ENCODE data around the gene CYYR1. TPM values are rescaled to one million over a fixed set of nuclear protein-coding genes. Genes with fewer than 3 reads are reported as not detected.

The CYYR1 gene
- total and polyA plus RNA-seq, 2 donors (not counting 3 experiments of a cell fraction or from before 2014, with no cell fraction given): 13.2 to 25.7 TPM

- H2AFZ ChIP-seq (ENCODE audit: low read depth, low read length): no peak overlapping the region
- H3K9ac ChIP-seq (replicated peaks; ENCODE audit: extremely low read depth, insufficient read depth, low read length): no peak overlapping the region
- H3K4me2 ChIP-seq (ENCODE audit: insufficient read depth, low read length): no peak overlapping the region
- no peaks in the 10 kb centered on the region for H3K79me2 ChIP-seq (ENCODE audit: control insufficient read depth, insufficient read depth, low read length)
- CTCF ChIA-PET: no interaction called here
- no peak for FAIRE-seq
- H3K9me3 ChIP-seq (replicated peaks; ENCODE audit: control insufficient read depth, insufficient read depth, low read length): no peaks in the 10 kb centered on the region
- no peak for DNase-seq (ENCODE audit: low read depth, low spot score)
- H3K9me1 ChIP-seq (replicated peaks; ENCODE audit: control insufficient read depth, extremely low read depth, insufficient read depth, low read length): no peaks in the 10 kb centered on the region
- no peaks in the 10 kb centered on the region for H3K27me3 ChIP-seq (ENCODE audit: control insufficient read depth in 2 of 2, insufficient read depth in 2 of 2, low read length in 2 of 2)
- H3K4me3 ChIP-seq (replicated peaks in 1 of 3; ENCODE audit: insufficient read depth in 1 of 3, low read depth in 1 of 3, low read length in 3 of 3): no peak overlapping the region
- intact Hi-C loops (cut with micrococcal nuclease) (no loop called here), dilution Hi-C loops (cut with MboI; ENCODE audit: extremely low pct_ligation_motif_present, low sequenced_read_pairs) (no loop called here)
- no peaks in the 10 kb centered on the region for H3K36me3 ChIP-seq (ENCODE audit: control insufficient read depth in 2 of 2, extremely low read depth in 1 of 2, insufficient read depth in 2 of 2, low read length in 2 of 2)
- no peaks in the 10 kb centered on the region for H3K4me1 ChIP-seq (ENCODE audit: control insufficient read depth, extremely low read depth, insufficient read depth, low read length)
- no peak for TF ChIP-seq JUN (IDR thresholded peaks at IDR 0.05; ENCODE audit: borderline replicate concordance, insufficient read depth, insufficient read length, low read depth)
- no peak for TF ChIP-seq POLR2AphosphoS5 (IDR thresholded peaks at IDR 0.05; ENCODE audit: insufficient read depth, low read depth, low read length)
- no peak for TF ChIP-seq GATA2 (IDR thresholded peaks at IDR 0.05; ENCODE audit: insufficient read depth, insufficient read length, low read depth, low read length)
- TF ChIP-seq MAX (IDR thresholded peaks at IDR 0.05; ENCODE audit: insufficient read depth, insufficient read length): no peak
- no peak for TF ChIP-seq POLR2A (IDR thresholded peaks at IDR 0.05; ENCODE audit: low read depth, low read length)
- no peak for TF ChIP-seq EZH2 (IDR thresholded peaks at IDR 0.05; ENCODE audit: borderline replicate concordance, low read depth, low read length, severe bottlenecking)
- no peak for TF ChIP-seq MYC (IDR thresholded peaks at IDR 0.05; ENCODE audit: low read depth, low read length)
- TF ChIP-seq CTCF (IDR thresholded peaks at IDR 0.05; ENCODE audit: extremely low read depth in 1 of 2, insufficient read depth in 1 of 2, low read depth in 1 of 2, low read length in 2 of 2): no peak
- no peak for TF ChIP-seq FOS (IDR thresholded peaks at IDR 0.05; ENCODE audit: borderline replicate concordance, insufficient read depth, low read length)
- no peaks in the 10 kb centered on the region for H4K20me1 ChIP-seq (replicated peaks; ENCODE audit: control insufficient read depth, extremely low read depth, insufficient read depth, low read length)
- no peak overlapping the region for H3K27ac ChIP-seq (ENCODE audit: insufficient read depth, low read depth, low read length)
- BruUV-seq (replicated peaks): no TSS peak
- POLR2A ChIA-PET: no interaction called here
Observed at GRCh38 chr21:26519142-26519541, 53.9 kb downstream of the CYYR1 start.

Data from endothelial cell of umbilical vein (primary cell).